ENCODE results near the gene MALL.
A peak's percentile ranks its signal among the peaks of the same experiment; 100 is the strongest.

Gene MALL

GRCh38 chr2:110152943-110153342 is 37.3 kb upstream of the MALL start:
- no peak for TF ChIP-seq CTCF (IDR thresholded peaks at IDR 0.05)

GRCh38 chr2:110149330-110150220 is 34.0 kb upstream of the MALL start:
- no peak overlapping the region for H2AFZ ChIP-seq
- H3K9me3 ChIP-seq (ENCODE audit: control insufficient read depth, low read length), result no peaks in the 10 kb centered on the region
- no peak for TF ChIP-seq CTCF (IDR thresholded peaks at IDR 0.05)
- peak overlapping the region; percentile 65 for H3K27ac ChIP-seq
- peaks cover 6% of the 10 kb centered on the region for H3K4me1 ChIP-seq
- H3K4me2 ChIP-seq (ENCODE audit: low read length), result no peak overlapping the region
- no peaks in the 10 kb centered on the region for H3K27me3 ChIP-seq (ENCODE audit: control insufficient read depth, insufficient read depth, low read length)
- no peak overlapping the region for H3K4me3 ChIP-seq (ENCODE audit: low read depth, low read length)
- H3K36me3 ChIP-seq (ENCODE audit: control insufficient read depth, insufficient read depth, low read length), result no peaks in the 10 kb centered on the region
- H3K9ac ChIP-seq, result no peak overlapping the region
- no peaks in the 10 kb centered on the region for H3K79me2 ChIP-seq

More at GRCh38 chr2:110152943-110153342, 37.3 kb upstream of the MALL start:
- H2AFZ ChIP-seq, result no peak overlapping the region
- H3K4me1 ChIP-seq, result peaks cover 6% of the 10 kb centered on the region
- H3K9me3 ChIP-seq (ENCODE audit: control insufficient read depth, low read length), result no peaks in the 10 kb centered on the region
- no peaks in the 10 kb centered on the region for H3K27me3 ChIP-seq (ENCODE audit: control insufficient read depth, insufficient read depth, low read length)
- no peaks in the 10 kb centered on the region for H3K79me2 ChIP-seq
- H3K27ac ChIP-seq, result no peak overlapping the region
- H3K4me3 ChIP-seq (ENCODE audit: low read depth, low read length), result no peak overlapping the region
- H3K4me2 ChIP-seq (ENCODE audit: low read length), result no peak overlapping the region
- H3K36me3 ChIP-seq (ENCODE audit: control insufficient read depth, insufficient read depth, low read length), result no peaks in the 10 kb centered on the region
- no peak overlapping the region for H3K9ac ChIP-seq

- Histone ChIP-seq H3K27me3 (ENCODE audit: control insufficient read depth, insufficient read depth, low read length) (no peaks in the 10 kb centered on the region), H3K9ac (no peak overlapping the region), H3K79me2 (no peaks in the 10 kb centered on the region), H3K27ac (no peak overlapping the region), H2AFZ (no peak overlapping the region), H3K9me3 (ENCODE audit: control insufficient read depth, low read length) (no peaks in the 10 kb centered on the region), H3K4me2 (ENCODE audit: low read length) (no peak overlapping the region), H3K4me3 (ENCODE audit: low read depth, low read length) (no peak overlapping the region), H3K4me1 (peaks cover 6% of the 10 kb centered on the region), H3K36me3 (ENCODE audit: control insufficient read depth, insufficient read depth, low read length) (no peaks in the 10 kb centered on the region)
- TF ChIP-seq CTCF (IDR thresholded peaks at IDR 0.05), result no peak
These were observed 31.3 kb upstream of the MALL start for GRCh38 chr2:110146945-110147332.

GRCh38 chr2:110146183-110146944 is 30.7 kb upstream of the MALL start:
- Histone ChIP-seq H2AFZ (no peak overlapping the region), H3K27ac (no peak overlapping the region), H3K4me3 (ENCODE audit: low read depth, low read length) (no peak overlapping the region), H3K79me2 (no peaks in the 10 kb centered on the region), H3K4me2 (ENCODE audit: low read length) (no peak overlapping the region), H3K36me3 (ENCODE audit: control insufficient read depth, insufficient read depth, low read length) (no peaks in the 10 kb centered on the region), H3K27me3 (ENCODE audit: control insufficient read depth, insufficient read depth, low read length) (no peaks in the 10 kb centered on the region), H3K4me1 (peaks cover 6% of the 10 kb centered on the region), H3K9ac (no peak overlapping the region), H3K9me3 (ENCODE audit: control insufficient read depth, low read length) (no peaks in the 10 kb centered on the region)
- no peak for TF ChIP-seq CTCF (IDR thresholded peaks at IDR 0.05)

All from parathyroid adenoma (tissue), 2 donors.